Dermis microvascular lymphatic vessel endothelial cell (primary cell): Measurements from ENCODE around the gene UGGT2. TPM values are rescaled to one million over a fixed set of nuclear protein-coding genes. Genes with fewer than 3 reads are reported as not detected.

Source experiments
- DNase-seq, 2 donors: peaks; one replicate each; pipeline versions ENCODE4 v3.0.0 to v3.0.0-alpha.2; 2010; ENCODE audit warnings: low read depth in 2 of 2
- total RNA-seq: library from RNA; depleted of rRNA; stranded (reverse); fragments of >200 nt; gene quantifications from 2 replicates; pipeline ENCODE4 v1.2.1, GENCODE V29; 2014

Gene UGGT2, protein sequence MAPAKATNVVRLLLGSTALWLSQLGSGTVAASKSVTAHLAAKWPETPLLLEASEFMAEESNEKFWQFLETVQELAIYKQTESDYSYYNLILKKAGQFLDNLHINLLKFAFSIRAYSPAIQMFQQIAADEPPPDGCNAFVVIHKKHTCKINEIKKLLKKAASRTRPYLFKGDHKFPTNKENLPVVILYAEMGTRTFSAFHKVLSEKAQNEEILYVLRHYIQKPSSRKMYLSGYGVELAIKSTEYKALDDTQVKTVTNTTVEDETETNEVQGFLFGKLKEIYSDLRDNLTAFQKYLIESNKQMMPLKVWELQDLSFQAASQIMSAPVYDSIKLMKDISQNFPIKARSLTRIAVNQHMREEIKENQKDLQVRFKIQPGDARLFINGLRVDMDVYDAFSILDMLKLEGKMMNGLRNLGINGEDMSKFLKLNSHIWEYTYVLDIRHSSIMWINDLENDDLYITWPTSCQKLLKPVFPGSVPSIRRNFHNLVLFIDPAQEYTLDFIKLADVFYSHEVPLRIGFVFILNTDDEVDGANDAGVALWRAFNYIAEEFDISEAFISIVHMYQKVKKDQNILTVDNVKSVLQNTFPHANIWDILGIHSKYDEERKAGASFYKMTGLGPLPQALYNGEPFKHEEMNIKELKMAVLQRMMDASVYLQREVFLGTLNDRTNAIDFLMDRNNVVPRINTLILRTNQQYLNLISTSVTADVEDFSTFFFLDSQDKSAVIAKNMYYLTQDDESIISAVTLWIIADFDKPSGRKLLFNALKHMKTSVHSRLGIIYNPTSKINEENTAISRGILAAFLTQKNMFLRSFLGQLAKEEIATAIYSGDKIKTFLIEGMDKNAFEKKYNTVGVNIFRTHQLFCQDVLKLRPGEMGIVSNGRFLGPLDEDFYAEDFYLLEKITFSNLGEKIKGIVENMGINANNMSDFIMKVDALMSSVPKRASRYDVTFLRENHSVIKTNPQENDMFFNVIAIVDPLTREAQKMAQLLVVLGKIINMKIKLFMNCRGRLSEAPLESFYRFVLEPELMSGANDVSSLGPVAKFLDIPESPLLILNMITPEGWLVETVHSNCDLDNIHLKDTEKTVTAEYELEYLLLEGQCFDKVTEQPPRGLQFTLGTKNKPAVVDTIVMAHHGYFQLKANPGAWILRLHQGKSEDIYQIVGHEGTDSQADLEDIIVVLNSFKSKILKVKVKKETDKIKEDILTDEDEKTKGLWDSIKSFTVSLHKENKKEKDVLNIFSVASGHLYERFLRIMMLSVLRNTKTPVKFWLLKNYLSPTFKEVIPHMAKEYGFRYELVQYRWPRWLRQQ (N-terminal part only)
- 27.1 and 29.8 TPM in 2 replicates for total RNA-seq

DNA sequence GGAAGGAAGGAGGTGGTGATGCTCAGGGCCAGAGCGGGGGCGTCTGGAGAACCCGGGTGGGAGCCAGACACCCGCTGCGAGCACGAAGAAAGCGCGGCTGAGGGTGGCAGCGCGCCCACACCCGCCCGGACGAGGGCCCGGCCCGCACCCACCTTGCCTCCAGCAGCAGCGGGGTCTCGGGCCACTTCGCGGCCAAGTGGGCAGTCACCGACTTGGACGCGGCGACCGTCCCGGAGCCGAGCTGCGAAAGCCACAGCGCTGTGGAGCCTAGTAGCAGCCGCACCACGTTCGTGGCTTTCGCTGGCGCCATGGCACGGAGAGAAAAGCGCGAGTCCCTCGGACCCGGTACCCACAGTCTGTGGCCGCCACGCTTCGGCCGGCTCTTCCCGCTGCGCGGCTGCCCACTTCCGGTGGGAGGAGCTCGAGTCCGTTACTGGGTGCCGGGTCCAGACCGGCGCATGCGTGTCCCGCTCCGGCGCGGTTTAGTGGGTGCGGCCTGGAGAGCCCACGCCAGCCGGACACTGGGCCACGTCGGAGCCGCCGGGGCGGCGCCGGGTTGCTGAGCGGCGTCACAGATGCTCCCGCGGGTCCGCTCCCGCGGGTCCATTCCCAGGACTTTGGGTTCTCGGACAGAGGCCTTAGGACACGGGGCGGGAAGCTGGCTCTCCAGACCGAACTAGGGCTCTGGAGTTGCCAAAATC, at the start of gene UGGT2:
TSS of gene UGGT2 (minus strand) at position 399 of the 701 bp plus-strand sequence. CDS start at position 310, 89 bp downstream.
- DNase-seq = peak; percentile 83 to 95

DNA sequence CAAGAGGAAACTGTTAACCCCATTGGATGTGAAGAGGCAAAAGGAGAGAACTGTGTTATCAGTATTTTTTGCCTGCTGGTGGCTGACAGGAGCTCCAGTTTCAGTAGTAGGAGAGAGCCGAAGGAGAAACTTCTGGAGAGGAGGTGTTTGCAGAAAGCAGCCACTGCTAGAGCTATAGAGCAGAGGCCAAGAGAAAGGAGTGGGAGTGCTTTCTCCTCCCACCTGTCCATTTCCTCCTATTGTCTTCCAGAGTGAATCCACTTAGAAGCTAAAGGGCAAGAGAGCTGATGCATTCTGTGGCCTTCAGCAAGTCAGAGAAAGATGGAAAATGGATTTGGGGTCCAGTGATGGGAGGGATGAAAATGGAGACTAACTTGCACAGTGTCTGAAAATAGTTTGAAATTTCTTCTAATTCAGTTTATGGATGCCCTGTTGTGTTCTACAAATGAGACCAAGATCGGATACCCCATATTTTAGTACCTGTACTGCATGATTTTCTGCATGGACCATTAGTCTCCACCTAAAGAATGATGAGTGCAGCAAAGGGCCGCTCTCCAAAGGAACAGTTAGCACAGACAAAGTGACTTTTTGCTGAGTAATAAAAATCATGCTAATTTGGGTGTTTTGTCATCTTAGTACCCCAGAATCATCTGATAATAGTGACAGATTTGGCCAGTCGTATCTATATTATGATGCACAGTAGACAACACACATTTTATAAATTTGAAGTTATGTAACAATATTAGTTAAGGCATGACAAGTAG, 47.4 kb upstream of the UGGT2 start:
- DNase-seq = no peak

DNA sequence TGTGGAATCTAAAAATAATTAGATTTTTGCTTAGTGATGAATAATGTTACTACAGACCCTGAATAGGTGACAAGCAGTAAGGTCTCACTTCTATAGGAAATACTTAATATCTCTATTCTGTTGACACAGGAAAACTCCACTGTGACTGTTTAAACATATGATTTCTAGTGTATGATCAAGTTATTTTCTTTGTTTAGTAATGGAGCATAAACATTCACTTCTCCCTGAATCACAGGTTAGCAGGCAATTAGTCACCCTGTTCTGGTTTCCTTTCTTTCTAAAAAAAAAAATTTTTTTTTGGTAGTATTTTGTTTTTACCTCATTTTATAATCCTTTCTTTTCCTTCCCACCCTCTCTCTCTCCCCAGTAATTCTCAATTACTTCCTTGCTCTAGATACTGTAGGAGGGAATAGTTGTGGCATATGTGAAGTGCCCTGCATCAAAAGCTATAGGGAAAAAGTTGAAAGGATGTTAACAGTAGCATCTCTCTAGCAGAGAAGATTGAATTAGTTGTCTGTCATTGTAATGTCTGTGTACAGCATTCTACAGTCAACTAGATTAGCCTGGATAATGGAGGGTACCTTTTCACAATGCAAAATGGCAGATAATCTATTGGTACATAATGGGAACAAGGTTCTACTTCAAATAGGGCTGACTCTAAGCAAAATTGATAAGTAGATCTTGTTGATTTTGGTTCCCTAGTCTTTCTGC, 40.2 kb upstream of the UGGT2 start:
- DNase-seq = peak in 1 of 2 donors; percentile 34

DNA sequence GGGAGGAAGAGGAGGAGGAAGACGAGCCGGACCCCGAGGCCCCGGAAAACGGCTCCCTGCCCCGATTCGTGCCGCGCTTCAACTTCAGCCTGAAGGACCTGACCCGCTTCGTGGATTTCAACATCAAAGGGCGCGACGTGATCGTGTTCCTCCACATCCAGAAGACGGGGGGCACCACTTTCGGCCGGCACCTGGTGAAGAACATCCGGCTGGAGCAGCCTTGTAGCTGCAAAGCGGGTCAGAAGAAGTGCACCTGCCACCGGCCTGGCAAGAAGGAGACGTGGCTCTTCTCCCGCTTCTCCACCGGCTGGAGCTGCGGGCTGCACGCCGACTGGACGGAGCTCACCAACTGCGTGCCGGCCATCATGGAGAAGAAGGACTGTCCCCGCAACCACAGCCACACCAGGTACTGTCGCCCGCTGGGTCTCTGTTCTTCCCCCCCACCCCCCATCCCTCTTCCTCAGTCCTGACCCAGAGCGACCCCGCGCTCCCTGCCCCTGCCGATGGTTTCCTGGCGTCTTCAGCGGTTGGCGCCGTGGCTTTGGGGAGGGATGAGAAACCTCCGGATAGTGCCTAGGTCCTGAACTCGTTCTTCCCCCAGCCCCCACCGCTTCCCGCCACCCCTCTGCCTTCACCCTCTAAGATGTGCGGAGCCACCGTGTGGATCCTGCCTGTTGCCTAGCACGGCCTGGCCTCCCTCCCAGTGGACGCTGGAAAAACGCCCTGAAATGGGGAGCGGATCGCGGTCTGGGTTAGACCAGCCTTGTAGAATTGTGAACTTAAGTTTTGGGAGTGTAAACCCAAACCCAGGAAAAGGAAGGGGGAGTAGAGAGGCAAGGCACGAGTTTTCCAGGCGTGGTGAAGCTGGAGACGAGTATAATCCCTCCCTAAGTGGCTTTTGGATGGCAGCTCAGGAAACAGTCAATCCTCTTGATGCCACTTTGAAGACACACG, 38.2 kb upstream of the UGGT2 start:
- DNase-seq = peak in 1 of 2 donors; percentile 6

DNA sequence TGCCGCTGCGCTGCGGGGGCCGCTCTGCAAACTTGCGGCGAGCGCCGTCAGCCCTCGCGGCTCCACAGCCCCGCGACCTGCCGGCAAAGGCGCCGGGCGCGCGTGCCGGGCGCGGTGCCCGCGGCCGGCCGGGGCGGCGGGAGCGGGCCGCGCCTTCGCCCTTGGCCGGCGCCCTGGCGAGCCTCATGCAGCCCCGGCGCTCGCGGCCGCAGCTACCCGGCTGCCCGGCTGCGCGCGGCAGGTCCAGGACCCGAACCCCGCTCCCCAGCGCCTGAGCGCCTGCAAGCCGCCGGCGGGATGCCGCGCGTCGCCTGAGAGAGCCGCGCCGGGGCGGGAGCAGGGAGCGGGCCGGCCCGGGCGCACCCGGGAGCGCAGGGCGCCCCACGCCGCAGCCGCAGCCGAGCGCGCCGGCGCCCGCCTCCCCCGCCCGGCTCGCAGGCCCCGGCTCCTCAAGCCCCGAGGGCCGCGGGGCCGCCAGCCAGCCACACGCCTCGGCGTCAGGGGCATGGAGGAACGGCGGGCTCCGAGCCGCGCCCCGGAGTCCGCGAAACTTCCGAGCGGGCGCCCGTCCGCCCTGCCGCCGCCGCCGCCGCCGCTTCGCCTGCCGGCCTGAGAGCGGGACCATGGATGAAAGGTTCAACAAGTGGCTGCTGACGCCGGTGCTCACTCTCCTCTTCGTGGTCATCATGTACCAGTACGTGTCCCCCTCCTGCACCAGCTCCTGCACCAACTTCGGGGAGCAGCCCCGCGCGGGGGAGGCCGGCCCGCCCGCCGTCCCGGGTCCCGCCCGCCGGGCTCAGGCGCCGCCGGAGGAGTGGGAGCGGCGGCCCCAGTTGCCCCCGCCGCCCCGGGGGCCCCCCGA, 37.3 kb upstream of the UGGT2 start:
- DNase-seq = peak in 1 of 2 donors; percentile 14

DNA sequence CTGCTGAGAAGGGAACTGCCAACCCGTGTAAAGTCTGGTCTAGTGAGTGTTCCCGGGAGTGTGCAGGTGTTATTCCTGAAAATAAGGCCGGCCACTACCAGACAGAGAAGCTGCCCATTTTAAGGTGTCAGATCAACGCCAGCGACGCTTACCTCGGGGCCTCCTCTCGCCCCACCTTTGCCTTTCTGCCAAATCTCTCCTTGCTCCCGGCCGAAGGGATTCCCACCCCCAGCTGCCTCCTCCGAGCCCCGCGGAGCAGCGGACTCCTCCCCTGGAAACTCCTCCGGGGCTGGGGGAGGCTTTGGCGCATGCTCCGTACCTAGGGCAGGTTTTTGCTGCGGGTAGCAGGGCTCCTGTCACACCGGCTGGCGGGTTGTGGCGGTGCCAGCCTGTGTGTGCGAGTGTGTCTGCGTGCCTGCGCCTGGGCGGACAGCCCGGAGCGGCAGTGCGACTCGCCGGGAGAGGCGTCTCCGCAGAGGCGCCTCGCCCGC, 36.6 kb upstream of the UGGT2 start, which contains the start of gene HS6ST3:
TSS of gene HS6ST3 (plus strand) at position 359 of the 491 bp plus-strand sequence.
- DNase-seq = no peak

DNA sequence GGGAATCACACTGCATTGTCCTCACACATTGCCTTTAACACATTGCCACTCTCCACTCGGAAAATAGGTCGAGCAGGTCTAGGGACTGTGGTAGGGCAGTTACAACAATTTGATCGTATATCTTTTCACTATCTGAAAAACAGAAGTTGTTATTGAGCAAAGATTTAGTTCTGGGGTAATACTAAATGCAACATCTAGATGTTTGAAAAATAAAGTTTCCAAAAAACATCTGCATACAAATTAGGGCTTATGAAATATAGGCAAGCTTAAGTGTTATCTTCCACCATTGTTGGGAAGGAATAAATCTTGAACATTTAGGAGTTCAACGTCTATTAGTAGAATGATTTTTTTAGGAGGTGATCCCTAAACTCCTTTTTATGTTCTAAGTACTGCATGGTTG, 35.9 kb upstream of the UGGT2 start:
- no peak for DNase-seq

DNA sequence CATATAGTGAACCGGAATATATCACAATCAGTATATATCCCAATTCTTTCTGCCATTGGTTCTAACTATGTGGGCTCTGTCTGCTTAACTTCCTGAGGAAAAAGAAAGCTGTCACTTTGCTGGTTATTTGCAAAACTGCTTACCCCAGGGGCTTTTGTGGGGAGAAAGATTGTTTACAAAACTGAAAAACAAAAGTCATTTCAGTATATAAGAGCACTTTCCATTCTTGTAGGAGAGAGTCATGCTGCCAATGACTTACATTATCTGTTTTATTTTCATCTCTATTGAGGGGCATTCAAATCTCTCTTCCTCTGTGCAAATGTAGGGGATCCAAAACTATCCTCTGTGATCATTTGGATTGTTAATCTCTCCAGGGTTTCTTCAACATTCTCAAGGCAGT, 33.5 kb upstream of the UGGT2 start:
- no peak for DNase-seq

DNA sequence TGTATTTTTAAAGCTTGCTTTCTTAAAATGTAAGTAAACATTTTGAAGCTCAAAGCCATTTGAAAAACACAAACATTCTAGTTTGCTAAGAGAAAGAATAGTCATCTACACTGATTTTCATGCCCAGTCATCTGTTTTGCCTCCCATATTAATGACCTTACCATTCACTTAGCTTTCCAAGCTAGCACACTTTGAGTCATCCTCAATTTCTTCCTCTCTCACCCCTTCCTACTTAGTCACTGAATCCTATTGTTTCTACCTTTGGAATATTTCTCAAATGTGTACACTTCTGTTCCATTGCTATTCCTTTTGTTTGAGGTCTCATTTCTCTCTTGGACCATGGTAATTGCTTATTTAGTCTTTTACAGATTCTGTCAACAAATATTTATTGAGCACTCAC, 29.4 kb upstream of the UGGT2 start:
- peak in 1 of 2 donors; percentile 18 for DNase-seq

DNA sequence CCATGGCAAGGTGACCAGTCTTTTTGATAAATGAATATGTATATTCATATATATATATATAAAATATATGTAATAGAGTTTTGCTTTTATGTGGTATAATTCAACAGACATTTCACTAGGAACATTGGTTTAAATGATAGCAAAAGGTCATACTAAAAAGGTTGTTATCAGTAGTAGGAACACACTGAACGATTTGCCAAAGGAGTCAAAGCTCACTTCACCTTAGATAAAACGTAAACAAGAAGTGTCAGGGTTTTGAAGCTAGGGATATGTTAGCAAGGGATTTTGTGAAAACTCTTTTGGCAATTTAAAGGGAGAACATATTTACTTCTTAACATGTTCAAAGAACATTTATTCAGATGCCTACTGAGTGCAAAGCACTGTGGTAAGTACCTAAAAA, 28.7 kb upstream of the UGGT2 start:
- DNase-seq = no peak

DNA sequence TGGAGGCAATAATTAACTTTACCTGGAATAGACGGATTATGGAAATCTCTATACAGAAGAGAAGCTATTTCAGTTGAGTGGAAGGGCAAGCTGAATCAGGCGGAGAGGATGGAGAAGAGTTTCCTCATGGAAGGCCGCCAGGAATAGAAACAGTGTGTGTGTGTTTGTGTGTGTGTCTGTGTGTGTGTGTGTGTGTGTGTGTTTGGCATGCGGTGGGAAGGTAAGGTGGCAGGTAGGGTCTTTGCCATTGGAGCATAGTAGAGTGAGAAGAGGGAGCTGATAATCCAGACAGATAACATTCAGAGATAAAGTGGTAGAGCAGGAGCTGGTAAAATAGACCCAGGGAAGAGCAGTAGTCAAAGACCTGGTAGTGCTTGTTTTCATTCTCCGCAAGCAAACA, 27.5 kb upstream of the UGGT2 start:
- no peak for DNase-seq

DNA sequence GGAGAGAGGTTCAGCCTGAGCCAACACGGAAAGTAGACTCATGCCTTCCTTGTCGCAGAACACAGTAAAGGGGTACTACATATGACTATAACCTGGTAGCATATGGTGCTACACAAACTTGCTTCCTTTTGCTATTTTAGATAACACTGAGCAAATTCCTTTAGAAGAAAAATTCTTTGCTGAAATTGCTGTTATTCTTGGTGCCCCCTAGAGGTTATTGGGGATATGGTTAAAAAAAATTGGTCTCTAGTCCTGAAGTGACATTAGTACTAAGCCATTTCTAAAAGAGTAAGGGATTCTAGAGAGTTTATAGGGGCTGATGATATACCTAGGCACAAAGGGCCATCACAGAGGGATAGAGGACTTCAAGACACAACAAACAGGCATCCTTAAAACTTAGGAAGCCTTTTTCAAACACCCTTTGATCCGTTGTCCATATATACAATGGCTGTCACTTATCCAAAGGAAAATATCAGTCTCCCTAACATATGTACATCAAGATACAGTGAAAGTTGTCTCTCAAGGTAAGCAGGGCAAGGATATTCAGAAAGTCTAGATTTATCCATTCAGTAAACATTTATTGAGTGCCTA, 22.8 kb upstream of the UGGT2 start:
- peak; percentile 7 to 35 for DNase-seq

DNA sequence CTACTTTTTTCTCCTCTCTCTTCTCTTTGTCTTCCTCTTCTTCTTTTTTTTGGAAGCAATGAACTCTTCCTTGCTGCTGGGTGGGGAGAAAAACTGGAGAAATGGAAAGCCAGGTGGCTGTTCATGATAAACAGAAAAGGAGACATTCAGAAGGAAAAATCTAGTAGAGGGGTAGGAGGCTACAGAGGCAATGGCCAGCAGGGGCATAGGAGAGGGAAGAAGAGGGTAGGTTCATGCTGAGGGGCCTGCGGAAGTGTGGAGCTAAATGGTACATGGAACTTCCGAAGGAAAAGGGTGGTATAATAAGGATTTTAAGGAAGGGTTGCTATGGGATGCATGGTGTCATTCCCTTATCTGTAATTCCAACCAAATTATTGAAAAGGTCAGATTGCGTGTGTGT, 19.2 kb upstream of the UGGT2 start:
- no peak for DNase-seq

DNA sequence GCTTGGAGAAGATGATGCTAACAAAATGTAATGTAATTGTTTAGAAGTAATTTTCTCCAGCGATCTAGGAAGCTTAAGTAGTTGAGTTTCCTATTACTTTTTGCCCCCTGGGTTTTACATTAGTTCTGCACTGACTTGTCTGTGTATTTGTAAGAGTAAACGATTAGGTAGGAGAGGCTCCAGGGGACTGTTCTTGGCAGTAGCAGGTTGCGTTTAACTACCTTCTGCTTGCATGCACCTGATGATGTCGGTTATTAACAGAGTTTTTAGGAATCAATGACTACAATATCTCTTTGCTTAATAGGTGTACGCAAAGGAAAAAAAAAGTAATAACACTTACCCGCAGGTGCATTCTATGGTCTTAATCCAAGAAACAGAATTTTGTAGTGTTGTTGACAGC, 18.3 kb upstream of the UGGT2 start:
- no peak for DNase-seq

DNA sequence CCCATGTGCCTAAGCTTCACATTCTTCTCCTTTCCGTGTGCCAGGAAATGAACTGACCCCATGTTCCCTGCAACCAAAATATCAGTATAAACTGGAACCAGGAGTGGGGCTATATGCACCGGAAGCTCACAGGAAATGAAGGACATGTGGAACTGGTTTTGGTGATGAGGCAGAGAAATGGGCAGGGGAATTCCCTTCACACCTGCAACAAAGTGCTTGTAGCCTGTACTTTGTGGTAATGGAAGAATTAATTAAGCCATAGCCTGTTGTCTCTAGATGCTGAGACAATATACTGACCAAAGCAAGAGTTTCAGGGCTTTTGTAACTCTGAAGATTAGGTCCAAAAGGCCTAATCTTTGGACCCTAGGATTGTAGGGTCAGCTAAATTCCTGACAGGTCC, 15.5 kb upstream of the UGGT2 start:
- DNase-seq = no peak

DNA sequence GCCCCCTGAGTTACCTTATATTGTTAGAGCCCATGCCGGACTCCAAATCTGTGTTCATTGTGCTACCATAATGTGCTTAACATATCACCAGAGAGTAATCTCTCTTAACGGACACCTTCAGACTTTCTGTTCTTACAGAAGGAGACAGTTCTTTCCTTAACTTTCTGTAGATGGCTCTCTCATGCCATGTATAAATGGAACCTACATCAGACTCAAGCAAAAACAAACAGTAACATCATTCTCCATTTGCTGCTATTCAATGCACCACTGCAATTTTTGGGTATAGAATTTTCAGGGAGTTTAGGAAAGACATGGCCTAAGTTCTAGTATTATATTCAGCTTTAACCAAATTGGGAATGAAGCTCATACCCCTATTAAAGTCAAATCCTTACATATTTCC, 12.6 kb upstream of the UGGT2 start:
- DNase-seq = no peak

DNA sequence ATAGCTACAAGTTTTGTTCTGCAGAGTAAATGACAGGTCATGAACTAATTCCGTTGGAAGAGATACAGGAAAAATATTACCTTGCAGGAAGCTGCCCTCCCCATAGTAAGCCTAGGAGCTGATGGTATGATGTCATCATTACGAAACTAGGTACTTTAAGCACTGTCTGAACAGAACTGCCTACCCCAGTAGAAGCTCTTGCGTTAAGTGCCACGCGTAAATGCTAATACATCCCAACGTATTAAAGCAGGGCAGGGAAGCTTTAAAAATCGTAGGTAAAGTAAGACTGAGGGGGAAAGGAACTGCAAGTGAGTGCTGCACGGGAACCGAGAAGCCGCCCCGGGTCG, 572 bp downstream of the UGGT2 start:
- peak; percentile 44 to 55 for DNase-seq
